IMR-90 (cell line): ENCODE data around the gene IGF2BP1. TPM values are rescaled to one million over a fixed set of nuclear protein-coding genes. Genes with fewer than 3 reads are reported as not detected.

Experiments used
- ATAC-seq: fragments of 200-7000 bp; cut with Tn5 transposase; 2 replicates; pipeline ENCODE4 v1.9.1; 2020; ENCODE audit warnings: low read depth, mild to moderate bottlenecking, moderate library complexity
- BruUV-seq: library from RNA; stranded (reverse); fragments of 400-500 nt; replicated peaks from 2 replicates; lab custom pipeline; 2021; lab: Mats Ljungman, UMichigan
- CTCF ChIA-PET: fragments of 300-600 bp; formaldehyde crosslinking; extraction: SDS; loops from one replicate; lab custom pipeline; 2021; ENCODE audit warnings: antibody characterized with exemption; lab: Yijun Ruan, JAX
- POLR2A ChIA-PET: fragments of 300-600 bp; sonication (Branson Sonifier 250); formaldehyde crosslinking; loops from one replicate; lab custom pipeline; 2022; ENCODE audit warnings: antibody characterized with exemption; ENCODE audit not compliant: unreplicated experiment; lab: Charles Lee
- DNase-seq: peaks from one replicate; pipeline ENCODE4 v3.0.0; 2013
- H2AFZ ChIP-seq: replicated peaks from 2 replicates; pipeline ENCODE3; 2013; ENCODE audit warnings: low read length, mild to moderate bottlenecking; ENCODE audit not compliant: poor library complexity
- H2AK5ac ChIP-seq: 2 replicates; pipeline ENCODE4 v1.6.1; 2013; ENCODE audit warnings: low read depth, low read length, inconsistent platforms
- H2AK9ac ChIP-seq: replicated peaks from 2 replicates; pipeline ENCODE3; 2013; ENCODE audit warnings: mild to moderate bottlenecking, low read depth, low read length, moderate library complexity; ENCODE audit not compliant: poor library complexity
- H2BK120ac ChIP-seq: 2 replicates; pipeline ENCODE4 v1.6.1; 2013; ENCODE audit warnings: low read depth, low read length, inconsistent platforms
- H2BK15ac ChIP-seq: 3 replicates; pipeline ENCODE4 v1.6.1; 2013; ENCODE audit warnings: low read depth, low read length, inconsistent platforms
- H2BK20ac ChIP-seq: 2 replicates; pipeline ENCODE4 v1.6.1; 2013; ENCODE audit warnings: low read depth, mild to moderate bottlenecking, inconsistent platforms, low read length, moderate library complexity
- H2BK5ac ChIP-seq: 2 replicates; pipeline ENCODE4 v1.6.1; 2013; ENCODE audit warnings: mild to moderate bottlenecking, low read depth, low read length, inconsistent platforms; ENCODE audit not compliant: poor library complexity, severe bottlenecking
- H3K14ac ChIP-seq: replicated peaks from 2 replicates; pipeline ENCODE4 v1.6.1; 2013; ENCODE audit warnings: low read depth, low read length, inconsistent platforms
- H3K18ac ChIP-seq: 2 replicates; pipeline ENCODE4 v1.6.1; 2013; ENCODE audit warnings: low read depth, low read length, control low read depth
- H3K23ac ChIP-seq: 2 replicates; pipeline ENCODE4 v1.6.1; 2013; ENCODE audit warnings: low read depth, low read length, inconsistent platforms
- H3K27ac ChIP-seq: 2 replicates; pipeline ENCODE4 v1.5.1; 2013; ENCODE audit warnings: mild to moderate bottlenecking, control low read depth, low read length; ENCODE audit not compliant: insufficient read depth
- H3K27me3 ChIP-seq: 2 replicates; pipeline ENCODE4 v1.6.1; 2013; ENCODE audit warnings: low read length; ENCODE audit not compliant: control insufficient read depth, insufficient read depth
- H3K36me3 ChIP-seq: 2 replicates; pipeline ENCODE4 v1.6.1; 2013; ENCODE audit warnings: low read length, mixed read lengths; ENCODE audit not compliant: control insufficient read depth, insufficient read depth
- H3K4ac ChIP-seq: 2 replicates; pipeline ENCODE4 v1.6.1; 2013; ENCODE audit warnings: low read depth, low read length, inconsistent platforms
- H3K4me1 ChIP-seq: 2 replicates; pipeline ENCODE4 v1.6.1; 2013; ENCODE audit warnings: low read length, mixed read lengths; ENCODE audit not compliant: control insufficient read depth, insufficient read depth
- H3K4me2 ChIP-seq: 2 replicates; pipeline ENCODE4 v1.6.1; 2013; ENCODE audit warnings: low read depth, mild to moderate bottlenecking, control low read depth, low read length, moderate library complexity
- H3K4me3 ChIP-seq: 2 replicates; pipeline ENCODE4 v1.5.1; 2013; ENCODE audit warnings: low read depth, mild to moderate bottlenecking, control low read depth, low read length, moderate library complexity; ENCODE audit not compliant: insufficient read depth
- H3K56ac ChIP-seq: 2 replicates; pipeline ENCODE4 v1.6.1; 2013; ENCODE audit warnings: low read length, inconsistent platforms; ENCODE audit not compliant: insufficient read depth; ENCODE audit errors: extremely low read depth
- H3K79me1 ChIP-seq, 2 experiments: 2 replicates each; pipeline ENCODE4 v1.6.1; 2013; ENCODE audit warnings: low read length in 2 of 2, inconsistent platforms in 1 of 2, low read depth in 1 of 2
- H3K9ac ChIP-seq: 2 replicates; pipeline ENCODE4 v1.6.1; 2013; ENCODE audit warnings: low read depth, low read length, control low read depth
- H3K9me1 ChIP-seq: 2 replicates; pipeline ENCODE4 v1.6.1; 2013; ENCODE audit warnings: low read length, inconsistent platforms; ENCODE audit not compliant: insufficient read depth
- H3K9me3 ChIP-seq: 2 replicates; pipeline ENCODE4 v1.6.1; 2013; ENCODE audit warnings: low read length; ENCODE audit not compliant: control insufficient read depth, insufficient read depth
- H4K20me1 ChIP-seq: 2 replicates; pipeline ENCODE4 v1.6.1; 2013; ENCODE audit warnings: low read length, inconsistent platforms; ENCODE audit not compliant: insufficient read depth
- H4K5ac ChIP-seq: 2 replicates; pipeline ENCODE4 v1.6.1; 2013; ENCODE audit warnings: mild to moderate bottlenecking, low read depth, low read length, control low read depth
- H4K8ac ChIP-seq, 2 experiments: 2 replicates each; pipeline ENCODE4 v1.6.1; 2013; ENCODE audit warnings: low read depth in 2 of 2, low read length in 2 of 2, control low read depth in 1 of 2, inconsistent platforms in 1 of 2
- H4K91ac ChIP-seq: 2 replicates; pipeline ENCODE4 v1.6.1; 2013; ENCODE audit warnings: low read depth, low read length, inconsistent platforms; ENCODE audit not compliant: insufficient read depth
- CEBPB ChIP-seq: IDR thresholded peaks from 2 replicates; pipeline ENCODE4 v1.6.1; 2012; ENCODE audit warnings: low read depth, low read length, improper control_type of control experiment
- CHD1 ChIP-seq: IDR thresholded peaks from 2 replicates; pipeline ENCODE4 v1.6.1; 2012; ENCODE audit warnings: low read depth, low read length, improper control_type of control experiment
- CTCF ChIP-seq: conservative IDR thresholded peaks from 2 replicates; pipeline ENCODE4 v1.5.1; 2012; ENCODE audit warnings: mild to moderate bottlenecking, low read depth, low read length, improper control_type of control experiment
- ELK1 ChIP-seq: fragments of 150-350 bp; IDR thresholded peaks from 2 replicates; pipeline ENCODE4 v1.6.1; 2016; ENCODE audit warnings: low read depth, mild to moderate bottlenecking, low read length, moderate library complexity, borderline replicate concordance
- FOS ChIP-seq: fragments of 150-350 bp; IDR thresholded peaks from 2 replicates; pipeline ENCODE4 v1.6.1; 2016; ENCODE audit warnings: low read depth, low read length
- MAZ ChIP-seq: IDR thresholded peaks from 2 replicates; pipeline ENCODE4 v1.6.1; 2012; ENCODE audit warnings: low read depth, mild to moderate bottlenecking, low read length, improper control_type of control experiment, moderate library complexity, borderline replicate concordance
- MXI1 ChIP-seq: IDR thresholded peaks from 2 replicates; pipeline ENCODE4 v1.6.1; 2012; ENCODE audit warnings: low read depth, mild to moderate bottlenecking, low read length, moderate library complexity, borderline replicate concordance
- NFE2L2 ChIP-seq: fragments of 150-350 bp; IDR thresholded peaks from 2 replicates; pipeline ENCODE4 v1.6.1; 2016; ENCODE audit warnings: low read depth, mild to moderate bottlenecking, low read length
- RAD21 ChIP-seq: IDR thresholded peaks from 2 replicates; pipeline ENCODE4 v1.6.1; 2012; ENCODE audit warnings: low read length, improper control_type of control experiment
- RCOR1 ChIP-seq: IDR thresholded peaks from 2 replicates; pipeline ENCODE4 v1.6.1; 2012; ENCODE audit warnings: mild to moderate bottlenecking, low read length, improper control_type of control experiment; ENCODE audit not compliant: insufficient replicate concordance
- RFX5 ChIP-seq: IDR thresholded peaks from 2 replicates; pipeline ENCODE4 v1.8.0; 2012; ENCODE audit warnings: low read depth, mild to moderate bottlenecking, low read length, moderate library complexity
- SMC3 ChIP-seq: fragments of 150-350 bp; IDR thresholded peaks from 2 replicates; pipeline ENCODE4 v1.6.1; 2016; ENCODE audit warnings: low read depth, mild to moderate bottlenecking, antibody characterized with exemption, low read length, moderate library complexity
- USF2 ChIP-seq: fragments of 150-350 bp; IDR thresholded peaks from 2 replicates; pipeline ENCODE4 v1.6.1; 2017; ENCODE audit warnings: mild to moderate bottlenecking, antibody characterized with exemption, low read length, low read depth
- WGBS, 2 experiments: methylation state at CpG; one replicate each; pipeline versions ENCODE4 v1.1.5 to v1.1.7; 2013; ENCODE audit warnings: missing lambda C conversion rate in 2 of 2; ENCODE audit not compliant: insufficient read length in 1 of 2; ENCODE audit errors: extremely low coverage in 2 of 2; 5-methylcytosine and 5-hydroxymethylcytosine counted together
- dilution Hi-C: fragments of 300-500 bp; cut with HindIII; formaldehyde crosslinking; loops from one replicate; pipeline ENCODE4 v1.14.3; 2018; ENCODE audit warnings: low sequenced_read_pairs; ENCODE audit not compliant: unreplicated experiment
- in situ Hi-C: fragments of 300-500 bp; cut with MboI; formaldehyde crosslinking; loops from 3 replicates; pipeline ENCODE4 v1.14.3; 2019; ENCODE audit warnings: low sequenced_read_pairs, inconsistent platforms, mixed read lengths
- intact Hi-C: fragments of 100-400 bp; cut with micrococcal nuclease; formaldehyde crosslinking; loops from 2 replicates; pipeline ENCODE4 v1.10.0; 2022
- polyA plus RNA-seq, 3 experiments: library from polyadenylated mRNA; depleted of rRNA; stranded (reverse); fragments of >200 nt; gene quantifications; 2 replicates each; pipeline ENCODE4 v1.2.3, GENCODE V29; 2012; ENCODE audit warnings: low replicate concordance in 1 of 3
- total RNA-seq: library from RNA; depleted of rRNA; stranded (reverse); fragments of >200 nt; gene quantifications from 2 replicates; pipeline ENCODE4 v1.2.3, GENCODE V29; 2012

Gene IGF2BP1
- total and polyA plus RNA-seq, 2 of the 4 experiments (the other 2 are of a cell fraction) = 10.2 to 13.1 TPM

GRCh38 chr17:49036270-49036626 is 39.1 kb downstream of the IGF2BP1 start (continued):
- no peak for TF ChIP-seq CTCF
- no peak for TF ChIP-seq NFE2L2
- no peak for TF ChIP-seq RFX5
- TF ChIP-seq RAD21 = no peak

GRCh38 chr17:49038138-49038537 is 41.0 kb downstream of the IGF2BP1 start:
- BruUV-seq = no TSS peak
- no peaks in the 10 kb centered on the region for H3K27me3 ChIP-seq
- TF ChIP-seq MAZ = no peak
- no peak for TF ChIP-seq RAD21
- no peak for TF ChIP-seq ELK1
- no peak for TF ChIP-seq CEBPB
- no peak for TF ChIP-seq USF2
- TF ChIP-seq NFE2L2 = no peak
- no peak for TF ChIP-seq RCOR1
- TF ChIP-seq MXI1 = no peak
- no peak for TF ChIP-seq CHD1
- no peak for TF ChIP-seq SMC3
- no peak for TF ChIP-seq FOS

More at GRCh38 chr17:49038138-49038537, 41.0 kb downstream of the IGF2BP1 start:
- no peak overlapping the region for H3K27ac ChIP-seq
- ATAC-seq (no peak), DNase-seq (no peak)
- no peak overlapping the region for H2BK120ac ChIP-seq
- H3K36me3 ChIP-seq = peaks cover 53% of the 10 kb centered on the region
- H3K9ac ChIP-seq = no peak overlapping the region
- 100% methylated on average over 1 of the region's 8 CpGs; no CpG with 5 or more reads in 1 of the 2 experiments for WGBS, 2 experiments
- no peak overlapping the region for H2AK9ac ChIP-seq
- no peak overlapping the region for H3K4ac ChIP-seq
- no peak overlapping the region for H4K8ac ChIP-seq
- H4K20me1 ChIP-seq = peaks cover 12% of the 10 kb centered on the region; the same call in 1 of the 2 replicates
- H3K18ac ChIP-seq = no peak overlapping the region
- ChIA-PET CTCF (no interaction called here), POLR2A (no interaction called here)
- no peak overlapping the region for H2AFZ ChIP-seq
- dilution Hi-C loops = loop anchor here (25.0 kb wide), 1 partner anchor 126 kb away; the partner anchor contains the start of gene UBE2Z
- H3K23ac ChIP-seq = no peak overlapping the region
- H3K56ac ChIP-seq = no peak overlapping the region
- no peak overlapping the region for H3K4me3 ChIP-seq
- in situ Hi-C loops = loop anchor here (10.0 kb wide), 2 partner anchors 233 to 313 kb away; partner anchors contain the start of genes HOXB13, PRAC1 and PRAC2
- no peak overlapping the region for H3K4me2 ChIP-seq
- H2BK5ac ChIP-seq = no peak overlapping the region
- H2BK15ac ChIP-seq = no peak overlapping the region
- peaks cover 58 to 67% of the 10 kb centered on the region in 2 experiments for H3K79me1 ChIP-seq
- H3K9me1 ChIP-seq = no peaks in the 10 kb centered on the region; the same call in 1 of the 2 replicates
- no peaks in the 10 kb centered on the region for H3K9me3 ChIP-seq
- no peak overlapping the region for H4K91ac ChIP-seq
- no peak overlapping the region for H2BK20ac ChIP-seq
- H3K14ac ChIP-seq = no peak overlapping the region
- no peak overlapping the region for H4K5ac ChIP-seq
- intact Hi-C loops = loop anchor here (10.0 kb wide), 1 partner anchor 313 kb away; the partner anchor contains the start of genes HOXB13, PRAC1 and PRAC2
- no peaks in the 10 kb centered on the region for H3K4me1 ChIP-seq
- H2AK5ac ChIP-seq = no peak overlapping the region
